Activated naive CD4-positive, alpha-beta T cell treated with anti-CD3 and anti-CD28 coated beads for 36 hours (primary cell): ENCODE results near the gene SLC26A4. TPM values are rescaled to one million over a fixed set of nuclear protein-coding genes. Genes with fewer than 3 reads are reported as not detected.

Experiments used
- CTCF ChIA-PET: fragments of 350-600 bp; sonication (Branson Sonifier 250); formaldehyde crosslinking; loops from one replicate; lab custom pipeline; 2021; ENCODE audit warnings: antibody characterized with exemption; lab: Charles Lee
- DNase-seq: peaks from one replicate; pipeline ENCODE4 v3.0.0-alpha.2; 2020
- H3K27ac Mint-ChIP-seq: one replicate; pipeline ENCODE4 v1.8.0; 2021; ENCODE audit warnings: mild to moderate bottlenecking, mixed read lengths
- H3K27me3 Mint-ChIP-seq: one replicate; pipeline ENCODE4 v1.8.0; 2021; ENCODE audit warnings: low read depth, mixed read lengths
- H3K36me3 Mint-ChIP-seq: one replicate; pipeline ENCODE4 v1.8.0; 2021; ENCODE audit warnings: low read depth, mixed read lengths
- H3K4me1 Mint-ChIP-seq: one replicate; pipeline ENCODE4 v1.8.0; 2021; ENCODE audit warnings: low read depth, mixed read lengths
- H3K4me3 Mint-ChIP-seq: one replicate; pipeline ENCODE4 v1.8.0; 2021; ENCODE audit warnings: mild to moderate bottlenecking, moderate library complexity, mixed read lengths
- H3K9me3 Mint-ChIP-seq: one replicate; pipeline ENCODE4 v1.8.0; 2021; ENCODE audit warnings: mixed read lengths
- intact Hi-C: fragments of 100-400 bp; cut with micrococcal nuclease; formaldehyde crosslinking; loops from one replicate; pipeline ENCODE4 v1.15.1; 2023
- total RNA-seq, 2 experiments: library from RNA; stranded (reverse); gene quantifications; one replicate each; pipeline ENCODE4 v1.2.3, GENCODE V29; 2021

SLC26A4 gene
- 1 to 10 TPM in 1 of 2 experiments, under 1 TPM in 1; 0.74 to 1.3 TPM for total RNA-seq

- DNase-seq = peak; percentile 61
- H3K27ac Mint-ChIP-seq = peak within 1 kb of the TSS; percentile 82
- intact Hi-C loops = loop anchor here (1.0 kb wide), 1 partner anchor 197 kb away; no protein-coding TSS in a partner anchor
- no peaks in the 10 kb centered on the region for H3K36me3 Mint-ChIP-seq
- no peaks in the 10 kb centered on the region for H3K9me3 Mint-ChIP-seq
- CTCF ChIA-PET = interaction anchor here (0.8 to 1.5 kb wide), 5 partner anchors 66 to 479 kb away, joined by 3 to 6 read pairs (median 4); partner anchors contain the start of gene BCAP29
- peaks cover 34% of the 10 kb centered on the region for H3K27me3 Mint-ChIP-seq
- H3K4me1 Mint-ChIP-seq = peaks cover 26% of the 10 kb centered on the region
- H3K4me3 Mint-ChIP-seq = peak within 1 kb of the TSS; percentile 86
These were observed at the start of gene SLC26A4 for GRCh38 chr7:107660381-107661080. Gene SLC26A4, plus strand, starts transcription at chr7:107660828. Its CDS starts 814 bp downstream, at chr7:107661642.

GRCh38 chr7:107613439-107613838 is 47.2 kb upstream of the SLC26A4 start:
- intact Hi-C loops = no loop called here
- H3K9me3 Mint-ChIP-seq = no peaks in the 10 kb centered on the region
- no peak for DNase-seq
- no peaks in the 10 kb centered on the region for H3K27me3 Mint-ChIP-seq
- no peak overlapping the region for H3K4me3 Mint-ChIP-seq
- H3K27ac Mint-ChIP-seq = no peak overlapping the region
- no peaks in the 10 kb centered on the region for H3K4me1 Mint-ChIP-seq
- peaks cover 11% of the 10 kb centered on the region for H3K36me3 Mint-ChIP-seq
- CTCF ChIA-PET = no interaction called here

- intact Hi-C loops = no loop called here
- DNase-seq = no peak
- Mint-ChIP-seq H3K27ac (no peak overlapping the region), H3K9me3 (no peaks in the 10 kb centered on the region), H3K36me3 (peaks cover 11% of the 10 kb centered on the region), H3K4me3 (no peak overlapping the region), H3K4me1 (no peaks in the 10 kb centered on the region), H3K27me3 (no peaks in the 10 kb centered on the region)
- CTCF ChIA-PET = no interaction called here
These were observed 46.7 kb upstream of the SLC26A4 start for GRCh38 chr7:107613948-107614347.

- intact Hi-C loops = no loop called here
- Mint-ChIP-seq H3K4me3 (no peak overlapping the region), H3K9me3 (no peaks in the 10 kb centered on the region), H3K4me1 (no peaks in the 10 kb centered on the region), H3K36me3 (peaks cover 11% of the 10 kb centered on the region), H3K27ac (no peak overlapping the region), H3K27me3 (no peaks in the 10 kb centered on the region)
- DNase-seq = no peak
- CTCF ChIA-PET = no interaction called here
These were observed 46.2 kb upstream of the SLC26A4 start for GRCh38 chr7:107614425-107614824.

DNA sequence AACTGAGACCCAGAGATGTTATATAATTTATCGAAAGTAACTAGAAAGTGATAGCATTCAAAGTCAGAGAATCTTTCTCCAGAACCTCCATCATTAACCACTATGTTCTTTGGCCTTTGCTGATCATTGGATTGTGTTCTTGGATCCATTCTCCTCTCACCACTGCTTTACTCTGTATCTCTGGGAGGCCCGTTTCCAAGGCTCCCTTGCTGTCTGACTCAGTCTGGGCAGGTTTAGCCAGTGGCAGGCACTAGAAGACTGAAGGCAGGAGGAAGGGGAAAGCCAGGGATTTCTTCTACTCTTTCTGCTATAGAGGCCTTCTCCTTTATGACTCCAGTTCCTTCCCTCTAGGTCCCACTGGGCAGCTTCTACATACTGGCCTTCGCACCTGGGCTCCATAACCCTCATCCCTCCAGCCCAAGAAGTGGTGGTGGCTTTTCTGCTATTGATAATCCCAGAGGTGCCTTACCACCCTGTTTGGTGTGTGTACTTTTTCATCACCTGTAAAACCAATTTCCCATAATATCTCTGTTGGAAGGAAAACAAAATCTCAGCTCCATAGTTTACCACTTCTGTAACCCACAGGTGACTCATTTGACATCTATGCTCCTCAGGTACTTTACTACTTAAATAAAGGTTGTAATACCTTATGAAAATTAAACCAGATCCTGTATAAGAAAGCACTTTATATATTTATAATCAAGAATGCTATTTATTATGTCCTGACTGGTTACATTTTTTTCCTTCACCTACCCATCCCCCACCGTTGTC is 44.5 kb upstream of the SLC26A4 start:
- no peak for DNase-seq
- Mint-ChIP-seq H3K27ac (no peak overlapping the region), H3K4me1 (no peaks in the 10 kb centered on the region), H3K36me3 (peaks cover 11% of the 10 kb centered on the region), H3K27me3 (no peaks in the 10 kb centered on the region), H3K9me3 (no peaks in the 10 kb centered on the region), H3K4me3 (no peak overlapping the region)
- intact Hi-C loops = no loop called here
- CTCF ChIA-PET = no interaction called here

- no peaks in the 10 kb centered on the region for H3K36me3 Mint-ChIP-seq
- no peaks in the 10 kb centered on the region for H3K4me1 Mint-ChIP-seq
- intact Hi-C loops = loop anchor here (1.0 kb wide), 1 partner anchor 37 kb away; no protein-coding TSS in a partner anchor
- no peak overlapping the region for H3K27ac Mint-ChIP-seq
- no peak overlapping the region for H3K4me3 Mint-ChIP-seq
- CTCF ChIA-PET = no interaction called here
- no peaks in the 10 kb centered on the region for H3K27me3 Mint-ChIP-seq
- H3K9me3 Mint-ChIP-seq = peaks cover 5% of the 10 kb centered on the region
- DNase-seq = no peak
These were observed 38.2 kb upstream of the SLC26A4 start for GRCh38 chr7:107622429-107622828.

DNA sequence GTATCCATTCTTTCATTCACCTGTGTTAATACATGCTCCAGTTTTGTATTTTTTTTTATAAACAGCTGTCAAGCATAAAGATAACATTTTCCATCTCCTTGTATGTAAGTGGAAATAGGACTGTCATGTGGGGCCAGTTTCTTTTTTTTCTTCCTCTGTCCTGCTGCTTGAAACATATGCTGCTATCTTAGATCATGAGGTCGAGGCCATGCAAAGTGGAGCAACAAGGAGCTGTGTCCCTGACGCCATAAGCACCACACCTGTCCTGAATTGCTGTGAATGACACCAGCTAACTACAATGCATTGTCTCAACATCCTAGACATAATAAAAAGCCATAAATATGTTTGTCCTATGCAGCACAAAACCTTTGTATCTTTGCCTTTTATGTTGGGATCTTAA is 37.7 kb upstream of the SLC26A4 start:
- no peak for DNase-seq
- CTCF ChIA-PET = no interaction called here
- H3K9me3 Mint-ChIP-seq = peaks cover 5% of the 10 kb centered on the region
- intact Hi-C loops = loop anchor here (1.0 kb wide), 1 partner anchor 36 kb away; no protein-coding TSS in a partner anchor
- no peaks in the 10 kb centered on the region for H3K27me3 Mint-ChIP-seq
- H3K36me3 Mint-ChIP-seq = no peaks in the 10 kb centered on the region
- no peak overlapping the region for H3K27ac Mint-ChIP-seq
- H3K4me3 Mint-ChIP-seq = no peak overlapping the region
- no peaks in the 10 kb centered on the region for H3K4me1 Mint-ChIP-seq

DNA sequence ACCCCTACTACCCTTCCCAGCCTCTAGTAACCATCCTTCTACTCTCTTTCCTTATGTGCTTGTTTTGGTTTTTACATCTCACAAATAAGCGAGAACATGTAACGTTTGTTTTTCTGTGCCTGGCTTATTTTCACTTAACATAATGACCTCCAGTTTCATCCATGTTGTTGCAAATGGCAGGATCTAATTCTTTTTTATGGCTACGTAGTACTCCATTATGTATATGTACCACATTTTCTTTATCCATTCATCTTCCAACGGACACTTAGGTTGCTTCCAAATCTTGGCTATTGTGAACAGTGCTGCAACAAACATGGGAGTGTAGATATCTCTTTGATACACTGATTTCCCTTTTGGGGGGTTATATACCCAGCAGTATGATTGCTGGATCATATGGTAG is 33.6 kb upstream of the SLC26A4 start:
- intact Hi-C loops = no loop called here
- CTCF ChIA-PET = no interaction called here
- no peak overlapping the region for H3K4me3 Mint-ChIP-seq
- no peaks in the 10 kb centered on the region for H3K4me1 Mint-ChIP-seq
- no peak overlapping the region for H3K27ac Mint-ChIP-seq
- H3K9me3 Mint-ChIP-seq = peaks cover 5% of the 10 kb centered on the region
- no peak for DNase-seq
- no peaks in the 10 kb centered on the region for H3K36me3 Mint-ChIP-seq
- H3K27me3 Mint-ChIP-seq = no peaks in the 10 kb centered on the region

DNA sequence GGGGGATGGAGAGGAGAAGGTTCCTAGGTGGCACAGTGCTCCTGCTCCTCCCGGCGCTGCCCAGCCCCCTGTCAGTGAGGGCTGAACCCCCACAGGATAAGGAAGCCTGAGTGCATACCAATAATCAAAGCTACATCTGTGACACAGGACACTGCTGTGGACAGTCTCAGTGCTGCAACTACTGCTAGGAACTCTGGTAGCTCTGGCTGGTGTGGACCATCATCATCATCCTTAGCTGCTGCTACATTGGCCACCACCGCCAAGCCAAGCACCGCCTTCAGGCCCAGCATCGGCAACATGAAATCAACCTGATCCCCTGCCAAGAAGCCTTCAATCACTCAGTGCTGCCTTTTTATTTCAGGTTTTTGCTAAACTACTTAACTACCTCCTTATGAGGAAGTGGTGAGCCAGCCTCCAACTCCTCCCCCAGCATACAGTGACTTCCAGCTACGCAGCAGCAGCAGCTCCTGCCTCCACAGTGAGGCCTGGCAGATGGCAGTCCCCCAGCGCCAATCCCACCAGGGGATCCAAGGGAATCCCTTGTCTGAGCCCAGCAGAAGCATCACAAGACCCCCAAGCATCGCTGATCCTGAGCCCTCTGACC is 32.1 kb upstream of the SLC26A4 start:
- peak; percentile 16 for DNase-seq
- Mint-ChIP-seq H3K4me1 (peaks cover 4% of the 10 kb centered on the region), H3K27ac (no peak overlapping the region), H3K9me3 (peaks cover 5% of the 10 kb centered on the region), H3K4me3 (no peak overlapping the region), H3K27me3 (no peaks in the 10 kb centered on the region), H3K36me3 (no peaks in the 10 kb centered on the region)
- CTCF ChIA-PET = no interaction called here
- intact Hi-C loops = no loop called here

GRCh38 chr7:107630342-107630741 is 30.3 kb upstream of the SLC26A4 start:
- no peak overlapping the region for H3K27ac Mint-ChIP-seq
- peaks cover 2% of the 10 kb centered on the region for H3K27me3 Mint-ChIP-seq
- H3K4me3 Mint-ChIP-seq = no peak overlapping the region
- no peaks in the 10 kb centered on the region for H3K36me3 Mint-ChIP-seq
- CTCF ChIA-PET = no interaction called here
- peaks cover 5% of the 10 kb centered on the region for H3K9me3 Mint-ChIP-seq
- DNase-seq = no peak
- peaks cover 5% of the 10 kb centered on the region for H3K4me1 Mint-ChIP-seq
- intact Hi-C loops = no loop called here

DNA sequence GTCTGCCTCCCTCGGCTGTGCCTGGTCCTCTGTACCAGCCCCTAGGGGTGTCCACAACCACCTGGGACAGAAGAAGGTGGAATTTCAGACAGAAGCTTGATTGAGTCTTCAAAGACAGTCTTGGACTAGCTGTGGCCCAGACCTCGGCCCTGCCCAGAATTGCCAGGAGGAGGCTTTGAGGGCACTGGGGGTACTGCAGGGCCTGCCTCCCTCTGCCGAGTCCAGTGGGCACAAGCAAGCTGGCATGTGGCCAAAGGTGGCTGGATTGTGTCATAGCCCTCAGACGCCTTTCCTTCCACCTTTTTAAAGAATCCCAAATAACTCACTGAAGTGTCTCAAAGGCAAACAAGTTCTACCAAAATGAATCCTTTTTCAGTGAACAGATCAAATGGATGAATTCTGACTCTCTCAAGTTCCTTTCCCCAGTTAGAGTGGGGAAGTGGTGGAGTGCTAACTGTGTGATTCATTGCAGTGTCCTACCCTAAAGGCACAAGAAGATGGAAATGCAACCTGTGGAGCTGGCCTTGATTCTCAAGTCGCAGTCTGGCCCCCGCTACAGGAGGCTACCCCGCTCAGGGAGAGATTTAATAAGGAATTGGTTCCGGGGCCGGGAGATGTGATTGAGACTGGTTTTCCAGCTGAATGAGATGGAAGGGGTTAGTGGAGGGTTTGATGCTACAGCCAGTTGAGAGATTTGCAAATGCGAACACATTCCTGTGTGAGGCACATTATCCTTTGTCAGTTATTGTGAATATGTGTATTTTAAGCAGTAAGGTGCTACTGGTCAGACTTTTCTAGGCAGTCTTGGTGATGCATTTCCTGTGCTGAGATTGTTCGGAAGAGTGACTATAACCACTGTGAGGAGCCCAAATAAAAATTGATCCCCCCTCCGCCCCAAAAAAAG is 28.8 kb upstream of the SLC26A4 start:
- peaks cover 5% of the 10 kb centered on the region for H3K4me1 Mint-ChIP-seq
- DNase-seq = no peak
- no peak overlapping the region for H3K4me3 Mint-ChIP-seq
- CTCF ChIA-PET = interaction anchor here (0.7 kb wide), 1 partner anchor 331 kb away, joined by 3 read pairs; no protein-coding TSS in a partner anchor
- intact Hi-C loops = no loop called here
- no peak overlapping the region for H3K27ac Mint-ChIP-seq
- H3K9me3 Mint-ChIP-seq = peaks cover 3% of the 10 kb centered on the region
- H3K36me3 Mint-ChIP-seq = no peaks in the 10 kb centered on the region
- peaks cover 4% of the 10 kb centered on the region for H3K27me3 Mint-ChIP-seq
